Kidney epithelial cell (primary cell): ENCODE results near the gene AAR2. TPM values are rescaled to one million over a fixed set of nuclear protein-coding genes. Genes with fewer than 3 reads are reported as not detected.

Experiments
- DNase-seq: peaks from one replicate; pipeline ENCODE4 v3.0.0-alpha.2; 2010; ENCODE audit warnings: low read depth
- H3K27me3 ChIP-seq: 2 replicates; pipeline ENCODE4 v1.6.0; 2011; ENCODE audit warnings: low read length; ENCODE audit not compliant: control insufficient read depth, insufficient read depth
- H3K36me3 ChIP-seq: 2 replicates; pipeline ENCODE4 v1.5.1; 2011; ENCODE audit warnings: low read length; ENCODE audit not compliant: control insufficient read depth, insufficient read depth
- H3K4me3 ChIP-seq: 2 replicates; pipeline ENCODE4 v1.5.1; 2011; ENCODE audit warnings: low read depth, mild to moderate bottlenecking, control low read depth, low read length
- total RNA-seq: library from RNA; depleted of rRNA; stranded (reverse); fragments of >200 nt; gene quantifications from 2 replicates; pipeline ENCODE4 v1.2.3, GENCODE V29; 2015
- TF ChIP-seq, protein P1 (sequence below): IDR thresholded peaks from 2 replicates; pipeline ENCODE4 v1.5.1; 2011; ENCODE audit warnings: mild to moderate bottlenecking, moderate library complexity, low read length, control low read depth, inconsistent platforms; ENCODE audit not compliant: insufficient read depth, poor library complexity, severe bottlenecking

The AAR2 gene, protein sequence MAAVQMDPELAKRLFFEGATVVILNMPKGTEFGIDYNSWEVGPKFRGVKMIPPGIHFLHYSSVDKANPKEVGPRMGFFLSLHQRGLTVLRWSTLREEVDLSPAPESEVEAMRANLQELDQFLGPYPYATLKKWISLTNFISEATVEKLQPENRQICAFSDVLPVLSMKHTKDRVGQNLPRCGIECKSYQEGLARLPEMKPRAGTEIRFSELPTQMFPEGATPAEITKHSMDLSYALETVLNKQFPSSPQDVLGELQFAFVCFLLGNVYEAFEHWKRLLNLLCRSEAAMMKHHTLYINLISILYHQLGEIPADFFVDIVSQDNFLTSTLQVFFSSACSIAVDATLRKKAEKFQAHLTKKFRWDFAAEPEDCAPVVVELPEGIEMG
- total RNA-seq = 30.1 and 32.9 TPM in 2 replicates

DNA sequence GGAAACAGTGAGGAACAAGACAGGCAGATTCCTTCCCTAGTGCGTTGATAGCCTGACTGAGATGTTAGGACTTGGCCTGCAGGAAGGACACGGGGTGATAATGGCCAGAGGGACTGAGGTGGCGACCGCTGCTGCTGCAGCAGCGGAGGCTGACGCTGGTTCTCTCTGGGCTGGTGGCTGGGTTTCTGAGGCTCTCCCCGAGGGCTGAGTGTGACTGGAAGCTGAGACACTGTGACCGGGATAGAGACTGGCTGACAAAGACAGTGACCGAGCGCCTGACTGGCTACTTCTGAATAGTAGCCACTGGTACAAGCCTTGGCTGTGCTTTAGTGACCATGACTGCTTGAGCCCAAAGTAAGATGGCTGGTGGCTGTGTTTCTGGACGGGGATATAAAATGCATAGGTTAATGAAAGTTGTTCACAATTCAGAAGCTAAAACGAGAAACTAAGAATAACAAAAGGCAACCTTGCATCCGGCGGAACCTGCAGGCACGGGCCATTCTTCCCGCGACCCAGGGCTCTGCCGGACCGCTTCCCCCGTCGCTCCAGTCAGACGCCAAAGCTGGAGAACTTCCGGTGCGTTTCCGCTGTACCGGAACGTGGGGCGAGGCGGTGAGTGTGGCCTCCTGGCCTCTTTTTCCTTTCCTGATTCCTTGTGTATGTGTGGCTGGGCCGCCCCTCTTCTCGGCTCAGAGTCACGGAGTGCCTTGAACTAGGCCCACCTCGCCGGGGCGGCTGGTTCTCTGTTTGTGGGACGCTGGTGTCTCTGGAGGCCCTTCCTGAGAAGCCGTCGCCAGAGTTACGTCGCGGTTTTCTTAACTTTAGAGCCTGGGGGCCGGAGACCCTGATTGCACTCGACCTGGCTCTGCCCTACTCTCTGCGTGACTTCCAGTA lies at the start of gene AAR2:
Gene AAR2, plus strand, starts transcription at position 587 of the 894 bp plus-strand sequence. CDS start 3,391 bp downstream, outside the sequence.
- peak; percentile 10 for DNase-seq
- no peaks in the 10 kb centered on the region for H3K27me3 ChIP-seq
- TF ChIP-seq, protein P1, sequence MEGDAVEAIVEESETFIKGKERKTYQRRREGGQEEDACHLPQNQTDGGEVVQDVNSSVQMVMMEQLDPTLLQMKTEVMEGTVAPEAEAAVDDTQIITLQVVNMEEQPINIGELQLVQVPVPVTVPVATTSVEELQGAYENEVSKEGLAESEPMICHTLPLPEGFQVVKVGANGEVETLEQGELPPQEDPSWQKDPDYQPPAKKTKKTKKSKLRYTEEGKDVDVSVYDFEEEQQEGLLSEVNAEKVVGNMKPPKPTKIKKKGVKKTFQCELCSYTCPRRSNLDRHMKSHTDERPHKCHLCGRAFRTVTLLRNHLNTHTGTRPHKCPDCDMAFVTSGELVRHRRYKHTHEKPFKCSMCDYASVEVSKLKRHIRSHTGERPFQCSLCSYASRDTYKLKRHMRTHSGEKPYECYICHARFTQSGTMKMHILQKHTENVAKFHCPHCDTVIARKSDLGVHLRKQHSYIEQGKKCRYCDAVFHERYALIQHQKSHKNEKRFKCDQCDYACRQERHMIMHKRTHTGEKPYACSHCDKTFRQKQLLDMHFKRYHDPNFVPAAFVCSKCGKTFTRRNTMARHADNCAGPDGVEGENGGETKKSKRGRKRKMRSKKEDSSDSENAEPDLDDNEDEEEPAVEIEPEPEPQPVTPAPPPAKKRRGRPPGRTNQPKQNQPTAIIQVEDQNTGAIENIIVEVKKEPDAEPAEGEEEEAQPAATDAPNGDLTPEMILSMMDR = no peak

DNA sequence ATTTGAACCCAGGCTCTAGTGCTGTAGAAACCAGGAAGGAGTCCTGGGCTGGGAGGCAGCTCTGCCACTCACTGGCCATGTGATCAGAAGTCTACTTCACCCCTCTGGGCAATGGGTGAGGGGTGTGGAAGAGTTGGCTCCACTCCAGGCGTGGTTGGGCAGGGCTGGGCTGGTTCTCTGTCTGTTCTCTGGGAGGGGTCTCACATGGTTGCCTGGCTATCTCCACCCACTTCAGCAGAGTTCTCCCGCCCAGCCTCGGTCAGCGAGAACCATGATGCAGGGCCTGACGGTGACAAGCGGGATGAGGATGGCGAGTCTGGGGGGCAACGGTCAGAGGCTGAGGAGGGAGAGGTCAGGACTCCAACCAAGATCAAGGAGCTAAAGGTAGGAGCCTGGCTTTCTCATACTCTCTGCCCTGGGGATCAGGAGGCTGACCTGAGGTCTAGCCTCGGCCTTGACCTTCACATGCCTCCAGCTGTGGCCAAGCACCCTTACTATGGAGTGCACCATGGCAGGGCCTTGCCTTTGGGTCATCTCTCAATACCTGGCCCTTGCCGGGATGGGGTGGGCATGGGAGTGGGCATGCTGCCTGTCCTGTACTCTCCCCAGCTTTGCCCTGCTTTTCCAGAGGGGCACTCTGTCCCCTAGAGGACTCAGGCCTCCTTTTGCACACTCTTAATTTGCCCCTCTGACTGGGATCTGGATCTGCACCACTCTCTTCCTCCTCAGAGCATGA lies 42.1 kb upstream of the AAR2 start:
- Histone ChIP-seq H3K36me3 (no peaks in the 10 kb centered on the region), H3K27me3 (no peaks in the 10 kb centered on the region), H3K4me3 (no peak overlapping the region)
- no peak for DNase-seq
- TF ChIP-seq, protein P1 = no peak

More for the DNA sequence above, at the start of gene AAR2:
- Histone ChIP-seq H3K4me3 (peak within 1 kb of the TSS; percentile 92), H3K36me3 (peaks cover 2% of the 10 kb centered on the region)

DNA sequence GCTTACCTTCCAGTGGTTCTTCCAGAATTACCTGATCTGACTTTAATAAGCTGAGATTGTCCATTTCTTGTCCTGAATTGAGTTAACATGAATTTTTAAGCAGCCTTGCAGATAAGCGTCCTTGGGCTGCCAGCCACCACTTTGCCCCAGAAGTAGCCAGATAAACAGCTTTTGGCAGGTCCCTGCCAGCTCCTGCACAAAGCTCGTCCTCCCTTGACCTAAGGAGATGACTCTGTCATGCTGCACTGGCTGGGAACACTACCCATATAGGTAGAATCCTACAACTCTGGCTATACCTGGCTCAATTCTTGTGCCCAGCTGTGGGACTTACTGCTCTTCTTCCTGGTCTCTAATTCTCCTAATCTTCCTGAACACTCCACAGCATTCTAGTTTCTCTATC lies 39.6 kb upstream of the AAR2 start:
- H3K4me3 ChIP-seq = no peak overlapping the region
- TF ChIP-seq, protein P1 = no peak
- H3K27me3 ChIP-seq = no peaks in the 10 kb centered on the region
- no peak for DNase-seq
- no peaks in the 10 kb centered on the region for H3K36me3 ChIP-seq

DNA sequence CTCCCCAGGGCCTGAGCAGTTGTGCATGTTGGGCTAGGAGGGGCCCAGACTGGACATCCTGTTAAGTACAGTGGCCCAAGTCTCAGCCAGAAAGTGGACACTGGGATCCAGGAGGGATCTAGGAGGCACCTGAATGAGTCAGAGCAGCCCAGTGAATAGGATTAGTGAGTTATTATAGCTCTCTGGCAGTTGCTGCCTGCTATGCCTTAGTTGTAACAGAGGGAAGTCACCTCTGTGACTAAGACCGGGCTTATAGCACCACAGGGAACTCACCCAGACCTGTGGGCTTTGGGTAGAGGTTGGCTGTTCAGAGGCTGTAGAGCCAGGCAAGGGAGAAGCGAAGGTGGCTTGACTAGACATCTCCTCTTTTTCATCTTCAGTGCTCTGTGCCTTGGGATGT lies 39.0 kb upstream of the AAR2 start:
- TF ChIP-seq, protein P1 = no peak
- DNase-seq = no peak
- Histone ChIP-seq H3K27me3 (no peaks in the 10 kb centered on the region), H3K4me3 (no peak overlapping the region), H3K36me3 (no peaks in the 10 kb centered on the region)

DNA sequence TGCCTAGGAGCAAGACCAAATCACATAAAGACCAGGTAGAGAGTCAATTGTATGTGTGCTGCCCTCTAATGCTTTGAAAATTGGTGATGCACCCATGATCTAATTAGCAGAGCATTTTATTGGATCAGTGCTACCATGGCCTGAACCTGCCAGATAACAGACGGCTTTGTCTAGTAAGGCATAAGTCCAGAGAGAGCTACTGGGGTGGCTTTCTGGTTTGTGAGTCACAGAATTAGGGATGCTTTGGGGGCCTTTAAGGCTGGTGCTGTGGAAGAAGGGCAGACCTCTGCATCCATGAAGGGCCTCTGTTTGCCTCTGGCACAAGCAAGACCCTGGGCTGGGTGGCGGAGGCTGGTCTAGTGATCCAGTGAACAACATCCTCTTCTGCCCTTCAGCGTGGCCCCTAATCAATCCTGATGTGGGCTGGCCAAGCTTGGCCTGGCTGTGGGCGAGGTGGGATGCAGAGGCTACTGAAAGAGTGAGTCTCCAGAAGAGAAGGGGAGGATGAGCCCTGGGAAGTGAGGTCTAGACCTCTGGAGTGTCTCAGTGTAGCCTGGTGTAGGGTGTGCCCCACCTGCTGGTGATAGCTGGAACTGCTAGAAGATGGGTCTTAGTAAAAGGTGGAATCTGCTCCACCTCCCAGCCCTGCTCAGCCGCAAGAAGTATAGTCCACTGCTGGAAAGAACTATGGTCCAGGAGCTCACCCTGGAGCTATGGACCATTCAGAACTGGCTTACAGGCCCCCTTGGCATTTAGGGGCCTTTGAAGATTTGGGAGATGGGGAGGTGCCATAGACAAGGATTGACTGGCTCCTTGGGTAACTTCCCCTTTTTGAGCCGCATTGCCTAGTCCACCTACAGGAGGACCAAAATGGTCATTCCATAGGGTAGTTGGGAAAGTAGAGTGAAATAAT lies 36.7 kb upstream of the AAR2 start:
- TF ChIP-seq, protein P1 = peak; percentile 95
- Histone ChIP-seq H3K27me3 (no peaks in the 10 kb centered on the region), H3K4me3 (no peak overlapping the region), H3K36me3 (no peaks in the 10 kb centered on the region)
- DNase-seq = peak; percentile 32
